ENCODE results near the gene ABHD17A.

ABHD17A gene

DNA sequence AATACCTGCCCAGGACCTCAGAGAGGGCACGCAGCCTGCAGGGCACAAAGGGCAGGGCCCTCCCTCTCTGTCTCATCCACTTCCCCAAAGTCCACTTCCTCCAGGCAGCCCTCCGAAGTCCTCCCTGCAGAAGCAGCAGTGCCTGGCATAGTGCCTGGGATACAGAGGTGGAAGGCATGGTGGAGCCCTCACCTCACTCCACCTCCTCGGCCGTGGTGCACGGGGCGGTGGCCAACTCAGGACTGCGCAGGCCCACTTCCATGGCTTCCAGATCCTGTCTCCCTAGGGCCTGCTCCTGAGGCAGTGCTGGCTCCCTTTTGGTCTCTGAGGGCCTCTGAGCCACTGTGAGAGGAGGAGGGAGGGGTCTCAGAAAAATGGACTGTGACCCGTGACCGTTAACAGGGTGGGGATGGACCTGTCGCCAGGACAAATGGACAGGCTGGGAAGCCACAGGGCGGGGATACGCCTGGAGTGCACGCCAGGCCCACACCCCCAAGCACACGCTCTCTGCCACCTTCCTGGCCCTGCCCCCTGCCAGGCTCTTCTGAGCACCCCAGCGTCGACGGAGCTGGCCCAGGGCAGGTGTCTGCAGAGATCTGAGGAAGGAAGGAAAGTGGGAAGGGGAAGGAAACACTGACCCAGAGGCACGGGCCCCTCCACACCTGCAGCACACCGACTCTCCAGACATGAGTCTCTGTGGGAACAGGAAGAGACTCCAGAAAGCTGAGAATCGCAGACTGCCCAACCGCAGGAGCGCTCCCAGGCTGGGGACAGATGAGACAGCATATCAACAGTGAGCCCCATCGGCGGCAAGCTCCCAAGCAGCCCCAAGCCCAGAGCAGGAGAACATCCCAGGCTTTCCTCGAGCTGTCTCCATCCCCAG lies 45.4 kb downstream of the ABHD17A start:
- Histone ChIP-seq H3K36me3 (ENCODE audit: control insufficient read depth in 1 of 2, insufficient read depth in 2 of 2, low read length in 2 of 2) (peaks cover 0 to 21% of the 10 kb centered on the region in 2 donors), H3K4me3 (ENCODE audit: low read depth in 1 of 2, low read length in 2 of 2) (peak overlapping the region; percentile 8 to 28), H3K4me1 (ENCODE audit: control insufficient read depth in 1 of 2, insufficient read depth in 2 of 2, low read length in 2 of 2) (peaks cover 25 to 44% of the 10 kb centered on the region in 2 donors), H3K27ac (ENCODE audit: low read depth, low read length) (peak overlapping the region; percentile 3), H3K27me3 (ENCODE audit: control insufficient read depth in 1 of 2, insufficient read depth in 2 of 2, low read length in 2 of 2) (no peaks in the 10 kb centered on the region), H3K9ac (ENCODE audit: low read depth in 1 of 2, low read length in 2 of 2) (peak overlapping the region; percentile 18 to 32), H3K9me3 (ENCODE audit: control insufficient read depth in 1 of 2, low read length in 2 of 2) (no peaks in the 10 kb centered on the region)

DNA sequence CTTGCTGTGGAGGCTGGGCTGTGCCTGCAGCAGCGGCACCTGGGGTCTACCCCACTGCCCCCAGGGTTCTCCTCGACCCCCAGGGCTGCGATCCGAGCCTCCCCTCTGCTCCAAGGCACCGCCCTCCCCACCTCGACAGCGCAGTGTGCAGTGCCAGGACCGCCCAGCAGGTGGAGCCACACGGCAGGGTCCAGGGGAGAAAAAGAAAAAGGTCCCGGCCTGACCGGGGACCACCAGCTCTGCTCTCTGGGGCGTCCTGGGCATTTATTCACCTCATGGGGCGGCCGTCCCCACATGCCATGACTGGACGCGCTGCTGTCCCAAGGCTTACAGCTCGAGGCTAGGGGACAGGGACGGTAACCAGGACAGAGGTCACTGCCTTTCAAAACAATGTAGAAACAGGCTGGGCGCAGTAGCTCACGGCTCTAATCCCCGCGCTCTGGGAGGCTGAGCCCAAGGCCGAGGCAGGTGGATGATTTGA lies 47.6 kb downstream of the ABHD17A start:
- no peaks in the 10 kb centered on the region for H3K27me3 ChIP-seq (ENCODE audit: control insufficient read depth in 1 of 2, insufficient read depth in 2 of 2, low read length in 2 of 2)
- H3K36me3 ChIP-seq (ENCODE audit: control insufficient read depth in 1 of 2, insufficient read depth in 2 of 2, low read length in 2 of 2): peaks cover 0 to 14% of the 10 kb centered on the region in 2 donors
- H3K27ac ChIP-seq (ENCODE audit: low read depth, low read length): peak overlapping the region; percentile 32
- H3K4me3 ChIP-seq (ENCODE audit: low read depth in 1 of 2, low read length in 2 of 2): no peak overlapping the region
- H3K9ac ChIP-seq (ENCODE audit: low read depth in 1 of 2, low read length in 2 of 2): no peak overlapping the region
- H3K4me1 ChIP-seq (ENCODE audit: control insufficient read depth in 1 of 2, insufficient read depth in 2 of 2, low read length in 2 of 2): peaks cover 22 to 31% of the 10 kb centered on the region in 2 donors
- no peaks in the 10 kb centered on the region for H3K9me3 ChIP-seq (ENCODE audit: control insufficient read depth in 1 of 2, low read length in 2 of 2)

- no peak overlapping the region for H3K27ac ChIP-seq (ENCODE audit: low read depth, low read length)
- no peaks in the 10 kb centered on the region for H3K27me3 ChIP-seq (ENCODE audit: control insufficient read depth in 1 of 2, insufficient read depth in 2 of 2, low read length in 2 of 2)
- H3K36me3 ChIP-seq (ENCODE audit: control insufficient read depth in 1 of 2, insufficient read depth in 2 of 2, low read length in 2 of 2): peaks cover 0 to 14% of the 10 kb centered on the region in 2 donors
Observed at GRCh38 chr19:1837222-1837565, 48.1 kb downstream of the ABHD17A start.

GRCh38 chr19:1836458-1837221 lies 48.7 kb downstream of the ABHD17A start:
- Histone ChIP-seq H3K36me3 (ENCODE audit: control insufficient read depth in 1 of 2, insufficient read depth in 2 of 2, low read length in 2 of 2) (peaks cover 0 to 14% of the 10 kb centered on the region in 2 donors), H3K9me3 (ENCODE audit: control insufficient read depth in 1 of 2, low read length in 2 of 2) (no peaks in the 10 kb centered on the region), H3K4me3 (ENCODE audit: low read depth in 1 of 2, low read length in 2 of 2) (no peak overlapping the region), H3K27ac (ENCODE audit: low read depth, low read length) (no peak overlapping the region), H3K9ac (ENCODE audit: low read depth in 1 of 2, low read length in 2 of 2) (no peak overlapping the region), H3K4me1 (ENCODE audit: control insufficient read depth in 1 of 2, insufficient read depth in 2 of 2, low read length in 2 of 2) (peaks cover 22 to 31% of the 10 kb centered on the region in 2 donors), H3K27me3 (ENCODE audit: control insufficient read depth in 1 of 2, insufficient read depth in 2 of 2, low read length in 2 of 2) (no peaks in the 10 kb centered on the region)

More at GRCh38 chr19:1837222-1837565, 48.1 kb downstream of the ABHD17A start:
- Histone ChIP-seq H3K4me1 (ENCODE audit: control insufficient read depth in 1 of 2, insufficient read depth in 2 of 2, low read length in 2 of 2) (peaks cover 22 to 31% of the 10 kb centered on the region in 2 donors), H3K9ac (ENCODE audit: low read depth in 1 of 2, low read length in 2 of 2) (no peak overlapping the region), H3K4me3 (ENCODE audit: low read depth in 1 of 2, low read length in 2 of 2) (no peak overlapping the region), H3K9me3 (ENCODE audit: control insufficient read depth in 1 of 2, low read length in 2 of 2) (no peaks in the 10 kb centered on the region)

GRCh38 chr19:1833540-1833939 lies 51.8 kb downstream of the ABHD17A start:
- Histone ChIP-seq H3K4me3 (ENCODE audit: low read depth in 1 of 2, low read length in 2 of 2) (no peak overlapping the region), H3K36me3 (ENCODE audit: control insufficient read depth in 1 of 2, insufficient read depth in 2 of 2, low read length in 2 of 2) (peaks cover 3 to 28% of the 10 kb centered on the region in 2 donors), H3K4me1 (ENCODE audit: control insufficient read depth in 1 of 2, insufficient read depth in 2 of 2, low read length in 2 of 2) (peaks cover 0 to 4% of the 10 kb centered on the region in 2 donors), H3K9me3 (ENCODE audit: control insufficient read depth in 1 of 2, low read length in 2 of 2) (no peaks in the 10 kb centered on the region), H3K27me3 (ENCODE audit: control insufficient read depth in 1 of 2, insufficient read depth in 2 of 2, low read length in 2 of 2) (no peaks in the 10 kb centered on the region), H3K9ac (ENCODE audit: low read depth in 1 of 2, low read length in 2 of 2) (no peak overlapping the region), H3K27ac (ENCODE audit: low read depth, low read length) (no peak overlapping the region)

GRCh38 chr19:1832046-1832663 lies 53.1 kb downstream of the ABHD17A start:
- Histone ChIP-seq H3K4me1 (ENCODE audit: control insufficient read depth in 1 of 2, insufficient read depth in 2 of 2, low read length in 2 of 2) (no peaks in the 10 kb centered on the region), H3K4me3 (ENCODE audit: low read depth in 1 of 2, low read length in 2 of 2) (no peak overlapping the region), H3K36me3 (ENCODE audit: control insufficient read depth in 1 of 2, insufficient read depth in 2 of 2, low read length in 2 of 2) (peaks cover 3 to 28% of the 10 kb centered on the region in 2 donors), H3K27ac (ENCODE audit: low read depth, low read length) (no peak overlapping the region), H3K9ac (ENCODE audit: low read depth in 1 of 2, low read length in 2 of 2) (no peak overlapping the region), H3K27me3 (ENCODE audit: control insufficient read depth in 1 of 2, insufficient read depth in 2 of 2, low read length in 2 of 2) (no peaks in the 10 kb centered on the region), H3K9me3 (ENCODE audit: control insufficient read depth in 1 of 2, low read length in 2 of 2) (no peaks in the 10 kb centered on the region)

DNA sequence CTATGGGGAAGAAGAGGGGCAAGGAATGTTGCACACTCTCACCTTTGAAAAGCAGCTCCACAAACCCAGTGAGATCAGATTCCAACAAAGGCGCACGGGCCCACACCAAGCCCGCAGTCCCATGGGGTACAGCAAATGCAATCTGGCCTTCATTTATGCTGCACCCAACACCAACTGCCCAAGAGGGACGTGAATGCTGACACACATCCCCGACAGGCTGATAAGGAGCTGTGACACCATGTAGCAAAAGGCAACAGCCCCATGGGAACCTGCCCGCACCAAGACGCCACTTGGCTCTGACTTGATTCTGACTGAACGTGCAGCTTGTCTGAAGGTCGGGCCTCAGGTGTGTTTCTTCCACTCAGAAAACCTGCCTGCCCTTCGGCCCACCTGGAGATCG lies 54.3 kb downstream of the ABHD17A start:
- Histone ChIP-seq H3K27ac (ENCODE audit: low read depth, low read length) (no peak overlapping the region), H3K27me3 (ENCODE audit: control insufficient read depth in 1 of 2, insufficient read depth in 2 of 2, low read length in 2 of 2) (no peaks in the 10 kb centered on the region), H3K4me1 (ENCODE audit: control insufficient read depth in 1 of 2, insufficient read depth in 2 of 2, low read length in 2 of 2) (peaks cover 5 to 6% of the 10 kb centered on the region in 2 donors), H3K36me3 (ENCODE audit: control insufficient read depth in 1 of 2, insufficient read depth in 2 of 2, low read length in 2 of 2) (peaks cover 3 to 28% of the 10 kb centered on the region in 2 donors), H3K4me3 (ENCODE audit: low read depth in 1 of 2, low read length in 2 of 2) (no peak overlapping the region), H3K9ac (ENCODE audit: low read depth in 1 of 2, low read length in 2 of 2) (no peak overlapping the region), H3K9me3 (ENCODE audit: control insufficient read depth in 1 of 2, low read length in 2 of 2) (no peaks in the 10 kb centered on the region)

- Histone ChIP-seq H3K36me3 (ENCODE audit: control insufficient read depth in 1 of 2, insufficient read depth in 2 of 2, low read length in 2 of 2) (peaks cover 3 to 28% of the 10 kb centered on the region in 2 donors), H3K4me3 (ENCODE audit: low read depth in 1 of 2, low read length in 2 of 2) (no peak overlapping the region), H3K9ac (ENCODE audit: low read depth in 1 of 2, low read length in 2 of 2) (no peak overlapping the region), H3K27me3 (ENCODE audit: control insufficient read depth in 1 of 2, insufficient read depth in 2 of 2, low read length in 2 of 2) (no peaks in the 10 kb centered on the region), H3K9me3 (ENCODE audit: control insufficient read depth in 1 of 2, low read length in 2 of 2) (no peaks in the 10 kb centered on the region), H3K4me1 (ENCODE audit: control insufficient read depth in 1 of 2, insufficient read depth in 2 of 2, low read length in 2 of 2) (peaks cover 5 to 6% of the 10 kb centered on the region in 2 donors), H3K27ac (ENCODE audit: low read depth, low read length) (no peak overlapping the region)
Observed at GRCh38 chr19:1830568-1830967, 54.7 kb downstream of the ABHD17A start.

- Histone ChIP-seq H3K9me3 (ENCODE audit: control insufficient read depth in 1 of 2, low read length in 2 of 2) (no peaks in the 10 kb centered on the region), H3K4me3 (ENCODE audit: low read depth in 1 of 2, low read length in 2 of 2) (no peak overlapping the region), H3K36me3 (ENCODE audit: control insufficient read depth in 1 of 2, insufficient read depth in 2 of 2, low read length in 2 of 2) (peaks cover 3 to 28% of the 10 kb centered on the region in 2 donors), H3K9ac (ENCODE audit: low read depth in 1 of 2, low read length in 2 of 2) (no peak overlapping the region), H3K4me1 (ENCODE audit: control insufficient read depth in 1 of 2, insufficient read depth in 2 of 2, low read length in 2 of 2) (peaks cover 5 to 6% of the 10 kb centered on the region in 2 donors), H3K27ac (ENCODE audit: low read depth, low read length) (no peak overlapping the region), H3K27me3 (ENCODE audit: control insufficient read depth in 1 of 2, insufficient read depth in 2 of 2, low read length in 2 of 2) (no peaks in the 10 kb centered on the region)
Observed at GRCh38 chr19:1829958-1830357, 55.3 kb downstream of the ABHD17A start.
